Thyroid gland (tissue), 4 donors: ENCODE results near the gene ERGIC3.

Experiments
- CTCF ChIP-seq, 6 experiments: fragments of 200-600 bp in 3 of 6; fragments of 450-650 bp in 3 of 6; sonication (generic) in 3 of 6; IDR thresholded peaks; one replicate each; pipeline ENCODE4 v1.5.1; 2016 to 2019; ENCODE audit warnings: antibody characterized with exemption in 6 of 6, mild to moderate bottlenecking in 2 of 6, inconsistent platforms in 1 of 6, moderate library complexity in 1 of 6
- POLR2A ChIP-seq, 2 donors: fragments of 450-650 bp; IDR thresholded peaks; one replicate each; pipeline ENCODE4 v1.6.1; 2017; ENCODE audit warnings: antibody characterized with exemption in 2 of 2, mild to moderate bottlenecking in 2 of 2, moderate library complexity in 1 of 2

DNA sequence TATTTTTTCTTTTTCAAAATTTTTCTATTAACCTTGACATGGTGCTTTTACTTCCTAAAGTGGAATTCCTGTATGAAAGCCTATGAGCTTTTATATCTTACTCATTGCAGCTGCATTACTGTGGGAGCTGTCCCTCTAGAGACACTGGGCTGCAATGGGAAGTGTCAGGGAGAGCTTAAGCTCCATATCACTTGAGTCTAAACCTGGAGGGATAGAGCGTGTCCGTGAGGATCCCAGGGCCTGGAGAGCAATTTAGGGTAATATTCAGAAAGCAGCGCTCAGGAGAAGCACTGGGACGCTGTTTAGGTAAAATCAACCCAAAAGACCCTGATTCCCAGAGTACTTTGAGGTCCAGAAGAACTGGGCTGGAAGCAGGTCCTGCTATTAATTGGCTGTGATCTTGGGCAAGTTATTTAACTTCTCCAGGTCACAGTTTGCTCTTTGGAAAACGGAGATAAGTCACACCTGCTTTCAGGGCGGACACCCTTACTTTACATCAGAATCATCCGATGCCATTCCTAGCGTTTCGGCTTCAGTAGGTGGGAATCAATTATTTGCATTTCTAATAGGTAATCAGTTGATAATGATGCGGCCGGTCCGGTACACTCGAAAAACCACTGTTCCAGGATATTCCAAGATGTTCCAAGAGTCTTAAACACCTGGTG lies 628 bp upstream of the ERGIC3 start:
- TF ChIP-seq CTCF (IDR thresholded peaks at IDR 0.05): no peak
- TF ChIP-seq POLR2A (IDR thresholded peaks at IDR 0.05): no peak
